Dermis microvascular lymphatic vessel endothelial cell (primary cell): ENCODE results near the gene MYO1D. TPM values are rescaled to one million over a fixed set of nuclear protein-coding genes. Genes with fewer than 3 reads are reported as not detected.
"Not testable (repeated sequence)": the region's sequence is repeated elsewhere in the genome, so short reads cannot be mapped to it uniquely, and the experiment has no call there.

Source experiments
- DNase-seq, 2 donors: peaks; one replicate each; pipeline versions ENCODE4 v3.0.0 to v3.0.0-alpha.2; 2010; ENCODE audit warnings: low read depth in 2 of 2
- total RNA-seq: library from RNA; depleted of rRNA; stranded (reverse); fragments of >200 nt; gene quantifications from 2 replicates; pipeline ENCODE4 v1.2.1, GENCODE V29; 2014

The MYO1D gene
- total RNA-seq, 1 donor from 2014 or later, result 56.5 TPM

DNA sequence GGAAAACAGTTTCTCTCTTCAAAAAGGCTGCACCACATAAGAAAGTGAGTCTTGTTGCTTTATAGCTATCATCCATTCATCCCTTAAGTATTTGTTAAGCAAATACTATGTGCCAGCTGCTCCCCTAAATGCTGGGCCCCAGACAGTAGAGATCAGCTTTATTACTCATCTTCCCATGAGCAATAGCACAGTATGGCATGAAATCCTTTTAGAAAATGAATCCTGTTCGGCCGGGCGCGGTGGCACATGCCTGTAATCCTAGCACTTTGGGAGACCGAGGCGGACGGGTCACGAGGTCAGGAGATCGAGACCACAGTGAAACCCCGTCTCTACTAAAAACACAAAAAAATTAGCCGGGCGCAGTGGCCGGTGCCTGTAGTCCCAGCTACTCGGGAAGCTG lies 99.5 kb downstream of the MYO1D start:
- no peak for DNase-seq

DNA sequence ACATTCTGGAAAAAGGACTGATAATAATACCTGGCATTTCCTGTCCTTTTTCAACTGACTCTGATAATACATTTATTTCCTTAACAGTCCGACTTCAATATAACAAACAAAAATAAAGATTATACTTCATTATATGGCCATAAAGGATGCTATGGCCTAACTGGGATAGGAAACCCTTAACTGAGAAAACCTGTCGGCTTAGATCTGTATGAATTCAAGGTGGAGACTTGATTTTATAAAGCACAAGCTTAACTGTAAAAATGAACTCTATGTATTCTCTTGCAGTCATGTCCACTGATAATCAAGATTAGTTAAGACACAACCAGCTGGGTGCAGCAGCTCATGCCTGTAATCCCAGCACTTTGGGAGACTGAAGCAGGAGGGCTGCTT lies 102.2 kb downstream of the MYO1D start:
- DNase-seq, result no peak

DNA sequence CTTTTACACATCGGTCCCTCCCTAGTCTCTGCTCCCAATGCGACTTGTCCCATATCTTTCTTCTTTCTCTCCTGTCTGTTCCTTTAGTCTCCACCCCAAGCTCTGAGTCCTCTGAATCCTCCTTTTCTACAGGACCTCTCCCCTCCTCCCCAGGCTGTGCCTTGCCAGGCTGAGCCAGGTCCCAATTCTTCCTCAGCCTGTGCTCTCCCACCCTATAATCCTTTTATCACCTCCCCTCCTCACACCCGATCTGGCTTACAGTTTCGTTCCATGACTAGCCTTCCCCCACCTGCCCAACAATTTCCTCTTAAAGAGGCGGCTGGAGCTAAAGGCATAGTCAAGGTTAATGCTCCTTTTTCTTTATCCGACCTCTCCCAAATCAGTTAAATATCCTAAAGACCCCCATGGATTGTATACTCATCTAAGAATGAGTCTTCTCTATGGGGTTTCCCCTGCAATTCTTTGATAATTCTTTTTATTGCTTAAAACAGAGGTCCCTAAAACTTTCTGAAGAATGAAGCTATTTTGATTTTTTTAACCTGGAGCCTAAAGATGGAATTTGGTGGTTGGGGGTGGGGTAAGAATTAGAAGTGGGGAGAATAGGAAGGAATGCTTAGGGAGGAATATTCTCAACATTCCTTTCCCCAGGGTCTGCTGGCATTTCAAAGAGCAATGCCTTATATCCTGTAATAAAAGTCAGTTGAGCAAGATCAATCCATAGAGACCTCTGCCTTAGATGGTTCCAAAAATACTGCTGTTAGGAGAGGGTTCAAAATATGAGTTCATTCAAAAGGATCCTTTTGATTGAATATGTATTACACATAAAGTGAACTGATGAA lies 102.8 kb downstream of the MYO1D start:
- DNase-seq, result no peak

DNA sequence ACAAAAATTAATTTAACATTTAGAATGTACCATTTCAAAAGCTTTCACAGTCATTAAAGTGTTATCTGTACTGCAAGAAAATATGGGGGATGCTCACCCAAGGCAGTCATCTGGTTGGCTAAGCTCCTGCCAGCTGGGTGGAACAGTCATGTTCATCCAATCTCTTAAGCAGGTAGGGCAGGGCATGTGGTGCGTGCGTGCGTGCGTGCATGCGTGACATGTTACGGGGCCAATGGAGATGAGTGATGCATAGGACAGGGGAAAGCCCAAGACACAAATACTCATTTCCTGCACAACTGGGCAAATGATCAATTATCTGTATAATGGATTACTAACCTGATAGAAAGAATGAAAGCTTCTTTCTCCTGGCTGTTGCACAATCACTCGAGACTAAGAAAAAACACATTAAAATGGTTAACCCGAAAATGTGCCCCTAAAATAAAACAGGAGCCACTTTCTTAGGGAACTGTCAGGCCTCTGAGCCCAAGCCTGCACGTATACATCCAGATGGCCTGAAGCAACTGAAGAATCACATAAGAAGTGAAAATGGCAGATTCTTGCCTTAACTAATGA lies 104.4 kb downstream of the MYO1D start:
- peak in 1 of 2 donors; percentile 31 for DNase-seq

DNA sequence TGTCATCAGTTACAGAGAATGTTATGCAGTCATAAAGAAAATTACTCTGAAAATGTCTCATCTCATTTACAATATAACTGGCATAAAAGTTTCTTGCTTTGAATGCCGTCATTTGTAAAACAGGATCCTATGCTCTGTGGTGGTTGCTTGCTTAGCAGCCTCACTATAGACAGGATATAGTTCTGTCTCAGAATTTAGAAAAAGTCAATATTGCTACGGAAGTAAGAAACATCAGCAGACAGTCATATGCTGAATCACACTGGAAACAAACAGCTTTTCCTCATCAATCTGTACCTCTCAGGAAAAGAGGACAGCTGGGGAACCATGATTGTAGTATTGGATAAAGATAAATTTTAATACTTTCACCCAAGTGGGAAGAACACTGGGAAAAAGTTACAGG lies 105.5 kb downstream of the MYO1D start:
- DNase-seq, result peak; percentile 88 to 95

DNA sequence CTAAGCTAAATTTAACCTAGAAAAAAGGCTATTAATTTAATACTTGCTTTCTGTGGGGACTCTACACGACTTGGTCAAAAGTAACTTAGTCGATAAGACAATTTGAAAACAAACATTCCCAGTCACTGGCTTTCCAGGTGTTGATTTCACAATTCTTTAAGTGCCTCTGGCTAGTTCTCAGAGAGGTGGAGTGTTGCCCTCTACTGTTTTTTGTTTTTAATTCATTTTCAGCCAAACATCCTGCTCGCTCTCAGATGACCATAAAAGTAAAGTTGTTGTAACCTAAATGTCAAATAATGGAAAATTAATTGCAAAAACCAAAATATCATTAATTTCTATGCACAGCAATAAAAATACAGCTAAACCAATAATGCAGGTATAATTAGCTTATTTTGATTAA lies 107.1 kb downstream of the MYO1D start:
- peak in 1 of 2 donors; percentile 28 for DNase-seq

DNA sequence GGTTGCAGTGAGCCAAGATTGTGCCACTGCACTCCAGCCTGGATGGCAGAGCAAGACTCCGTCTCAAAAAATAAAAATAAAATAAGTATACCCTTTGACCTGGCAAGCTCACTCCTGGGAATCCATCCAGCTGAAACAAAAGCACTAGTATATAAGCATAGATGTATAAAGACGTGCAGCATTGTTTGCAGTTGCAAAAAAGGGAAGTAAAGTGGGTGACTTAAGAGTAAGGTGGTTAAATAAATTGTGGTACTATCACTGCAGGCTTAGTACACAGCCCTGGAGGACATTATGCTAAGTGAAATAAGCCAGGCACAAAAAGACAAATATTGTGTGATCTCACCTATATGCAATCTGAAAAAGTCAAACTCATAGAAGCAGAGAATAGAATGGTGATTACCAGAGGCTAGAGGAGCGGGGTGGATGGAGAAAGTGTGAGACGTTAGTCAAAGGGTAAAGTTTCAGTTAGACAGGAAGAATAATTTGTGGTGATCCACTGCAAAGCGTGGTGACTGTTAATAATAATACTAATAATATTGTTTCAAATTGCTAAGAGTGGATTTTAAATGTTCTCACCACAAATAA lies 113.0 kb downstream of the MYO1D start:
- DNase-seq, result no peak

DNA sequence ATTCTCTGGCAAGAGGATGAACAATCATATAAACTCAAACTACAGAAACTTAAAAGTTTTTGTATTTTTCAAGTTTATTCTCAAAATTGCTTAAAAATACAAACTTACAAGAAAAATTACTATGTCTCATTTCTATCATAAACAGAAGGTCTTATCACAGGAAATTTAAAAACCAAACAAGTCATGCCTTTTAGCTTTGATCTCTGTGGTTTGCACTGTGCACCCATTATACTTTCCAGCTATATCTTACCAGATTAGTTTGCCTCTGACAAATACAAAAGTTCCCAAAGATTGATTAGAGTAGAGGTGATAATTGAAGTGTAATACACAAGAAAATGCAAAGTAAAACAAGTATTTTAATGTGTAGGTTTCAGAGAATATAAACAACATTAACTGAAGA lies 117.4 kb downstream of the MYO1D start:
- DNase-seq, result no peak

DNA sequence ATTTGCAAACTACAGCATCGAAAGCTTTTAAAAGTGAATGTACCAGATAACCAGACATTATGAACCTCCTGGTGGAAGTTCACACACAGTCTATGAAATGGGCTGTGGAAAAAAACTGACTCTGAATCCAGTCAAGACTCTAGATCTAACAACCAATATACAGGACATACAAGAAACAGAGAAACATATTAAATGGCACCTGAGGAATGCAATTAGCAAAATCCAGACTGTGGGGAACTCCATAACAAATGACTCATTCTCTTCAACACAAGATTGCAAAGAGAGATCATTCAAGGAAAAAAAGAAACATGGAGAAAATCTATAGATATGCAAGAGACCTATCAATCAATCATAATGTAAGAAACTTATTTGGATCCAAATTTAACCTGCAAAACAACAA lies 119.0 kb downstream of the MYO1D start:
- DNase-seq, result peak in 1 of 2 donors; percentile 61

DNA sequence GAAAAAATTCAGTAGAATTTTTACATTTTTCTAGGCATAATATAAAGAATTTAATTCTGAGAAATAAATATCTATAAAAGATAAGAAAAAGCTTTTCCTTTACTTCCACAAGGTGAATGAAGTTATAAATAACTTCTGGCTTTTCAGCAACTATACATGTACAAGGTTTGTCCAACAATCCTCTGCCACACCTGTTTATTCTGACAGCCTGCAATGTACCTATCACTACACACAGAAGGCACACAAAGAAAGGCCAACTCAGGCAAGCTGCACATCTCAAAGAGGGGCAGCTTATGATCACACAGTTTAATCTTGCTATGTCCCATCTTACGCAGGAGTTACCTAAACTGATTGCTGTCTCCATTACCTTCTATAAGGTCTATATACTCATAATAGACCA lies 120.2 kb downstream of the MYO1D start:
- DNase-seq, result no peak

DNA sequence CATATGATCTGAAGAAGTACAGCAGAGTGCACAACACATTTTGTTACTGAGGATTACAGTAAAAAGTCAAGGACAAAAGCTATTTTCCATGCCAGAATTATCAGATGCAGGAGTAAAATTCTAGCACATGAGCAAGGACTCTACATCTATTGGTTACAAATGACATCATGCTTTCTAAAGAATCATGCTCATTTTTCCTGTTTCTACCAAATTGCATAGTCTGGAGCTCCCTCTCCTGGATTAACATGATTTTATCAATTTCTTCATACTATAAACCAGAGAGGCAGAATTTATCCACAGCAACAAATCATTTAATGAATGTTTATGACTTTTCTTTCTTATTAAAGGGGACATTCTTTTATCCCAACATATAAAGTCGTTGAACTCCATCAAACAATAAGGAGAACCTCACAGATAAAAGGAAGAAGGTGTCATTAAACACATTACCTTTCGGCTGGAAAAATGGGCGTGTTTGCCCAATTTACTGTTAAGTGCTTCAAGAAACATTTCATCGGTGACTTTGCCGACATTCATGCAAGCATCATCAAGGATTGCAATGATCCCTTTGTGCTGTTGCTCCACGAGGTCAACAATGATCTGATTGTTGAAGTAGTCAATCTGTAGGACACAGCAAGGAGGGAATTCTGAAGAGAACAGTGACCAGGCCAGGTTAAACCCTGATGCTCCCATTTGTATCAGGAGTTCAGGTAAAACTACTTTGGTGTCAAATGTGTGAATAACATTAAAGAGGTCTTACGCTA lies 121.7 kb downstream of the MYO1D start:
- peak; percentile 78 to 79 for DNase-seq

DNA sequence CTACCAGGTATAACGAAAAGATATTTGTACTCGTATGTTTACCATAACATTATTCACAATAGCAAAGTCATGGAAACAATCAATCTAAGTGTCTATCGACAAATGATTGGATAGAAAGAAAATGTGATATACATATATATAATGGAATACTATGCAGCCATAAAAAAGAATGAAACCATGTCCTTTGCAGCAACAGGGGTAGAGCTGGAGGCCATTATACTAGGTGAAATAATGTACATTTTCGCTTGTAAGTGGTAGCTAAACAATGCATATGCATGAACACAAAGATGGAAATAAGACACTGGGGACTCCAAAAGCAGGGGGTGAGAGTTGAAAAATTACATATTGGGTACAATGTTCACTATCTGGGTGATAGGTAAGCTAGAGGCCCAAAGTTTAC lies 124.0 kb downstream of the MYO1D start:
- DNase-seq, result no peak

DNA sequence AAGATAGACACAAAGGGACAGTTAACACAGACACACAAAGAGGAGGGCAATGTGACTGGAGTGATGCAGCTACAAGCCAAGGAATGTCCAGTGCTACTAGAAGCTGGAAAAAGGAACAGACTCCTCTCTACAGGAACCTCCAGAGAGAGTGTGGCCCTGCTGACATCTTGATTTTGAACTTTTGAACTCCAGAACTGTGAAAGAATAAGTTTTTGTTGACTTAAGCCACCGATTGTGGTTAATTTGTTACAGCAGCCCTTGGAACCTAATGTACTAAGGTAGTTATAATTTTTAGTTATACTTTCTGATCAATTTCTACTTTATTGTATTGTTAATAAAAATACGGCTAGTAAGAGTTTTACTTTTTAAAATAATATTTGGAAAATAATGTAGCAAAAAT lies 129.1 kb downstream of the MYO1D start:
- DNase-seq, result no peak

DNA sequence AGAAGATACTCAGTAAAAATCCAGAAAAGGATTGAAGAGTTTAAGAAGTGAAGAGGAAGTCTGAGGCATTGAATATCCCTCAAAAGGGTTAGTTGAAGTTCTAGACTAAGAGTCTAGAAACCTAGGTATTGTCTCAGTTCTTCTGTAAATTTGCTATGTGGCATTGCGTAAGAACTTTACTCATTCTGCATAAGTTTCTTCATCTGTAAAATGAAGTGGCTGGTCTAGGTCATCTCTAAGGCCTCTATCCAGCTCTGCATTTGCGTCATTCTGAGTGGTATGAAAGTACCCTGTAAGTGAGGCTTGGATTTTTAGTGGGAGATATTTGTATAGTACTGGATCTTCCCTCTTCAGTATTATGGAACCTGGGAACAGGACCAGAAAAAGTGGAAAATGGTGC lies 130.2 kb downstream of the MYO1D start:
- no peak for DNase-seq

DNA sequence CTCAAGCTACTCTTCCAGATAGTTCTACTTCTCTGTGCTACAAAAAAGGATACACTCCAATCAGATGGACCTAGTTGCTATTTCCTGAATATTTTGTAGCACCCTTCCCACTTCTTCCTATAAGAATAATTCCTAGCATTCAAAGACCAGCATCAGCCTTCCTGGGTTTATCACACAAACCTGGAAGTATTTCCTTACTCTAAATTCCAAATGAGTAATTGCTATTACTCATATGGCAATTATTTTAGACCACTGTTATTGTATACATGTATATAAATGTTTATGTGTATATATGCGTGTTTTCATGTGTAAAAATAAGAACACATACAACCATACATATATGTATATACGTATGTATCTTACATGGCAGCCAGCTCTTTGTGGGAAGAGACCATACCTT lies 130.6 kb downstream of the MYO1D start:
- DNase-seq, result no peak

DNA sequence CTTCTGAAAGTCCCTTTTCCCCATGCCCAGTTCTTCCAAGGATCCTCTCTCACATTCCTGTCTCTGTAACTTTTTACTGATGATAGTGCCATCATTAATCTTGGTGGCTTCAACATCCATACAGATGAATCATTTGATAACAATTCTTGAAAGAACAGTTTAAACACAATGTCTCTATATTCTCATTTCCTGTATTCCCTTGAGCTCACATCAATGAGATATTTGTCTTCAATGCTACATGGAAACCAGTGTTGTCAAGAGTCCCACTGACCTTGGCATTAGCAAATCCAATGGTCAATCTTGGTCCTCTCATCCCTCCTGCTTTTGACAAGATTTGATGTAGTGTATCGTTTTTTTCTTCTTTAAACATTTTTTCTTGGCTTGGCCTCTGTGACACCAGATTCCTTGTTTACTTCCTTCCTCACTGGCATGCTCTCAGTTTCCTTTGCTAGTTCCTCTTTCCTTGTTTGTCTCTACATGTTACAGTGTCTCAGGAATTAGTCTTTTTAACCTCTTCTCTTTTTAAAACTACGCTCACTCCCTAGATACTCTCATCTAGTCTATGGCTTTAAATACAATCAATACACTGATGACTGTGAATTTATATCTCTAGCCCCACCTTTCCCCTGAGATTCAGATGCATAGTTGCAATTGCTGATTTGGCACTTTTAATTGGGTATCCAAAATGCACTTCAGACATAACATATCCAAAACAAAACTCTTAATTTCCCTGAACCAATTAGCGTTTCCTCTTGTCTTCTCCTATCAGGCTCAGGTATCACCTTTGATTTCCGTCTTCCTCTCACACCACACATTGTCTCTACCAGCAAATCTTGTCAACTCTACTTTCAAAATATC lies 134.0 kb downstream of the MYO1D start:
- DNase-seq, result peak in 1 of 2 donors; percentile 49

DNA sequence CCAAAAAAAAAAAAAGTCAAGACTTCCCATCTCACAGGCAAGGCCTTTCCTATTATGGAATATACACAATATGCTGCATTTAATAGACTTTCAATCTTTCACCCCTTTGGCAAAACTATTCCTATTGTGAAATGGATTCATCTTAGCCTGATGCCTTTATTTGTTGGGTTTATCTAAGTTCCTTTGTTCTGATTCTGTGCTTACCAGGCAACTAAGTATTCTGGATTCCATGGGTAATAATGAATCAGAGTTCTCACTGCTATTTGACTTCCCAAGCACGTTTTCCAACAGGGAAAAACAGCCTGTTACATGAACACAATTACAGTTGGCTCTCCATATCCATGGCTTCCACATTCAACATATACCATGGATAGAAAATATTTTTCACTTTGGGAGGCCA lies 135.5 kb downstream of the MYO1D start:
- no peak for DNase-seq

DNA sequence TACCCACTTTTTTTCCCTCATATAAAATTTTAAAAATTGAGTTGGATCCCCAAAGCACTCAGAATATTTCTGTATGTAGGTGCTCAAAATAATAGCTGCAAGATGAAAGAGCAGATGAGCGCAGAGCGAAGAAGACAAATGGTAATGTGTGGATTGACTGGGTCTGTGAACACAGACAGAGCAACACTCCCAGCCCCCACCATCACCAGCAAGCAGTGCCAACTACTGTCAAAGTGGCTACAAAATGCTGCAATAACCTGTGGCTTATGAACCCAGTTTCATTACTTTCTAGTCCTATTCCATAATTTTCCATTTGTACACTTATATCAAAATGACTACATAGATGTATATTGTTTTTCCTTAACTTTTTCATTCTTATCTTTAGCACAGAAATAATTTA lies 137.2 kb downstream of the MYO1D start:
- DNase-seq, result no peak

DNA sequence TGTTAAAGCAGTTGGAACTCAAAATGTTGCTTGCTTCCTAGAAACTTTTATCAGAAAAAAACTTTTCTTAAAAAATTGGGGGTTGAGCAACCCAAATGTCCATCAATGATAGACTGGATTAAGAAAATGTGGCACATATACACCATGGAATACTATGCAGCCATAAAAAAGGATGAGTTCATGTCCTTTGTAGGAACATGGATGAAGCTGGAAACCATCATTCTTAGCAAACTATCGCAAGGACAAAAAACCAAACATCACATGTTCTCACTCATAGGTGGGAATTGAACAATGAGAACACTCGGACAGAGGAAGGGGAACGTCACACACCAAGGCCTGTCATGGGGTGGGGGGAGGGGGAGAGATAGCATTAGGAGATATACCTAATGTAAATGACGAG lies 137.8 kb downstream of the MYO1D start:
- not testable (repeated sequence) for DNase-seq

DNA sequence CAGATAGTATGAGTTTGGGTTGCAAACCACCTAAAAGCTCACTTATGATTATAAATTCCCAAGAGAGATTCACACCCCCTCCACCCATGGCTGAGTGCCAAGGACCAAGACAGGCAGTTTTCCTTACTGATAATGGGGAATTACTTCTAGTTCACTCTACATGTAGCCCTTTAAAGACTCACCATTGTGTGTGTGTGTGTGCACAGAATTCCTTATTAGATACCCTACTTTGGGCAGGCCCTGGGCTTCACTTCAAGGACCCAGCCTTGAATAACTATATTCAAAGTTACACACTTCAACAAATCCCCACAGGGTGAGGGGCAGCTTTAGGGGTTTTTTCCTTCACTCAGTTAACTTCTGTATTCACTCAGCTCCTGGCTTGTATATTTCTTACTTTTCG lies 143.5 kb downstream of the MYO1D start:
- DNase-seq, result no peak

DNA sequence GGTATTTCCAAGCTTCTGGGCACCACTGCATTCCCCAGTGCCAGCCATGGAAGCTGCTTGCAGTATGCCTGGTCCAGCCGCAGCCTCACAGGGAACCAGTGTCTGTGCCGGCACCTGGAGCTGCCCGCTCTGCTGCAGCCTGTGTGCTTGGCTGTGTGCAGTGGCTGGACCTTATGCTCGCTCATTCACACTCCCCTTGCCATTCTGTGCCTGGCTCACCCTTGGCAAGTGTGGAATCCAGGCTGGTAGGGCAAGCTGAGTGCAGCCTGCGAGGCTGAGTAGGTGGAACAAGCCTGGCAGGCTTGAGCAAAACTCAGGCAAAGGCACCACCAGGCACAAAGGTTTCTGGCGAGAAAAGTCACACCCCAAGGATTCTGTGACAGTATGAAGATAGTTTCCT lies 144.0 kb downstream of the MYO1D start:
- no peak for DNase-seq
